ENCODE measurements around the gene MYO1D.
A peak's percentile ranks its signal among the peaks of the same experiment; 100 is the strongest.

The MYO1D gene

DNA sequence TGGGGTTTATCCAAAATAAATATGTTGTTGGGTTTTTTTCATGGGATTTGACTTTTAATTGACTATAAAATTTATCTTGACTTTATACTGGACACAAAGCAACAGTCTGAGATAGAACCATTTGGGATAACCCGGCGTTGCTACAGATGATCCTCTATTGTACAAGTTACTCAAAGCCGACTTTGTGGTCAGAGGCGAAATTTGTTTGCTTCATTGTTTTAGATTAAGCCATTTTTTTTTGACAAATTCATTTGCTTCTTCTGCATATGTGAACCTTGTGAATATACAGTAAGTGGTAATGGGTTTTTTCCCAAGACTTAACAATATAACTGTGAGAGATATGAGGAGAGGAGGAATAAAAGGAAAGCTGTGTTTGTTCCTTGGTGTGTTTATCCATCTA lies 11.8 kb downstream of the MYO1D start:
- TF ChIP-seq, protein P1, sequence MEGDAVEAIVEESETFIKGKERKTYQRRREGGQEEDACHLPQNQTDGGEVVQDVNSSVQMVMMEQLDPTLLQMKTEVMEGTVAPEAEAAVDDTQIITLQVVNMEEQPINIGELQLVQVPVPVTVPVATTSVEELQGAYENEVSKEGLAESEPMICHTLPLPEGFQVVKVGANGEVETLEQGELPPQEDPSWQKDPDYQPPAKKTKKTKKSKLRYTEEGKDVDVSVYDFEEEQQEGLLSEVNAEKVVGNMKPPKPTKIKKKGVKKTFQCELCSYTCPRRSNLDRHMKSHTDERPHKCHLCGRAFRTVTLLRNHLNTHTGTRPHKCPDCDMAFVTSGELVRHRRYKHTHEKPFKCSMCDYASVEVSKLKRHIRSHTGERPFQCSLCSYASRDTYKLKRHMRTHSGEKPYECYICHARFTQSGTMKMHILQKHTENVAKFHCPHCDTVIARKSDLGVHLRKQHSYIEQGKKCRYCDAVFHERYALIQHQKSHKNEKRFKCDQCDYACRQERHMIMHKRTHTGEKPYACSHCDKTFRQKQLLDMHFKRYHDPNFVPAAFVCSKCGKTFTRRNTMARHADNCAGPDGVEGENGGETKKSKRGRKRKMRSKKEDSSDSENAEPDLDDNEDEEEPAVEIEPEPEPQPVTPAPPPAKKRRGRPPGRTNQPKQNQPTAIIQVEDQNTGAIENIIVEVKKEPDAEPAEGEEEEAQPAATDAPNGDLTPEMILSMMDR (IDR thresholded peaks at IDR 0.05; ENCODE audit: extremely low read depth, insufficient read depth, missing control alignments): no peak
- DNase-seq (ENCODE audit: low spot score): no peak
- in situ Hi-C loops (cut with MboI; ENCODE audit: low pct_unique_long_range_greater_than_20kb, low sequenced_read_pairs, unreplicated experiment): no loop called here

DNA sequence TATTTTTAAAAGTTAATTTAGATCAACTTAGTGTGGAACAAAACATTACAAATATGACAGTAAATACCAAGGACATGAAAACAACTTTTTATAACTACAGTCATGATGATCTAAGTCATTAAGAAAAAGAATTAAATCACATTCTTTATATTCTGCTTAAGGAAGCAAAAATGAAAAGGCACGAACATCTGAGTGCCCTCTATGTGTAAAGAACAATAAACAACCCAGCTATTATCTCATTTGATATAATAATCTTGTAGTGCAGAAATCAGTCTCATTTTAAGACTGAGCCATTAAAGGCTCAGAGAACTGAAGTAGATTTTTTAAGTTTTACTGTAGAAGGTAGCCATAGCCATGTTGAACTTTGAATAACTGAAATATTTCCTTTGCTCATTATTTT lies 13.4 kb downstream of the MYO1D start:
- TF ChIP-seq, protein P1 (IDR thresholded peaks at IDR 0.05; ENCODE audit: extremely low read depth, insufficient read depth, missing control alignments): no peak
- no peak for DNase-seq (ENCODE audit: low spot score)
- in situ Hi-C loops (cut with MboI; ENCODE audit: low pct_unique_long_range_greater_than_20kb, low sequenced_read_pairs, unreplicated experiment): no loop called here

DNA sequence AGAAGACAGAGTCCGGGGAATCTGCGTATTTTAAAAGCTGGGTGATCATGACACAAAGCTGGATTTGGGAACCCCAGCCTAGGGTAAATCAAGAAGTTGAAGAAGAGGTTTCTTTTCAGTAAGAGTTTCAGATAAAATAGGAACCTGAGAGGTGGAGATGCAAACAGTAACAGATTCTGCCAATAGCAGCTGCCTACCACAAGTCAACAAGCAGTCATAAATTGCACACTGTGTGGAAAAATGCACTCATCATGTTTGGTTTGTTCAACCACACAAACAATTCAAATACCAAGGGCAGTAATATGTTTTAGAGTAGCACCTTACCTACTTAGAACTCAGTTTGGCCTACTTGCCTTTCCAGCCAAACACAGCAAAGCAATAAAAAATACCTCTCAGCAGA lies 14.0 kb downstream of the MYO1D start:
- TF ChIP-seq, protein P1 (IDR thresholded peaks at IDR 0.05; ENCODE audit: extremely low read depth, insufficient read depth, missing control alignments): no peak
- in situ Hi-C loops (cut with MboI; ENCODE audit: low pct_unique_long_range_greater_than_20kb, low sequenced_read_pairs, unreplicated experiment): no loop called here
- DNase-seq (ENCODE audit: low spot score): no peak

DNA sequence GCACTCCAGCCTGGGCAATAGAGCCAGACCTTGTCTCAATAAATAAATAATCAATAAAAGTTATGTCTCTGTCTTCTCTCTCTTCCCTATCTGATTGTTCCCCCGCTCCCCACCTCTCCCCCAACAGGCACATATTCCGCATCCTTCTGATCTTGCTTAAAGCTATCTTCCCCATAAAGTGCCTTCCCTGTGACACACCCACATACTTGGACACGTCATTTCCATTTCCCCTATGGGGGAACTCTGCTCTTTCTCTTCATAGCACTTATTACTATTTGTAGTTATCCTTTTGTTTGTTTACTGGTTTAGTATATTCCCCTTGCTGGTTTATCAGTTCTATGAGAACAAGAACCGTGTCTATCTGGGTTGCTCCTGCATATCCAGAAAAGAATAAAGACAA lies 14.9 kb downstream of the MYO1D start:
- in situ Hi-C loops (cut with MboI; ENCODE audit: low pct_unique_long_range_greater_than_20kb, low sequenced_read_pairs, unreplicated experiment): no loop called here
- TF ChIP-seq, protein P1 (IDR thresholded peaks at IDR 0.05; ENCODE audit: extremely low read depth, insufficient read depth, missing control alignments): no peak
- DNase-seq (ENCODE audit: low spot score): no peak

DNA sequence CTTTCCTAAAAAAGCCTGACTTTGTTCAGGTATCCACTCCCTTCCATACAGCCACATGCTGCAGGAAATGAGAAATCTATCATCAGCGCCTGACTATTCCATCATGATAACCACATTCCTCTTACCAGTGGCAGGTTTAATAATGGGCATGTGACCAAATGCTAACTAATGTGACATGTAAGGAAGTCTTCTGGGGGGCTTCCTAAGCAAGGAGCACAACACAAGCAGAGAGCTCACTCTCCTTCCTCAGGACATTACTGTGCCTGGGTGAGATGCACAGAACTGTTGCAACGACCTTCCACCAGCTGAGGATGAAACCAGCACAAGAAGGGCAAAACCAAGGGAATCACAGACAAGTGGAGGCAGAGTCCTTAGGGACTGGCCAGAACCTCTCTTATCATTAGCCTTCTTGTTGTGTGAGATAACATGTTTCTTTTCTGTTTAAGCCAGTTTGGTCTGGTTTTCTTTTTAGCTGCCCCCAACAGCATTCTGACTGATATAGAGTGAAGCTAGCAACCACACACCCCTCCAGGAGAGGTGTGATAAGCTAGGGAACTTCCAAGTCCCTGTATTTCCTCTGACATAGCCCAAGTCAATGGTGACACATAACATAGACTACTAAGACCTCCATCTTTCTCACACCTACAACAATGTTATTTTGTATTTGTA lies 16.9 kb downstream of the MYO1D start:
- TF ChIP-seq, protein P1 (IDR thresholded peaks at IDR 0.05; ENCODE audit: extremely low read depth, insufficient read depth, missing control alignments): no peak
- DNase-seq (ENCODE audit: low spot score): peak; percentile 47
- in situ Hi-C loops (cut with MboI; ENCODE audit: low pct_unique_long_range_greater_than_20kb, low sequenced_read_pairs, unreplicated experiment): no loop called here

DNA sequence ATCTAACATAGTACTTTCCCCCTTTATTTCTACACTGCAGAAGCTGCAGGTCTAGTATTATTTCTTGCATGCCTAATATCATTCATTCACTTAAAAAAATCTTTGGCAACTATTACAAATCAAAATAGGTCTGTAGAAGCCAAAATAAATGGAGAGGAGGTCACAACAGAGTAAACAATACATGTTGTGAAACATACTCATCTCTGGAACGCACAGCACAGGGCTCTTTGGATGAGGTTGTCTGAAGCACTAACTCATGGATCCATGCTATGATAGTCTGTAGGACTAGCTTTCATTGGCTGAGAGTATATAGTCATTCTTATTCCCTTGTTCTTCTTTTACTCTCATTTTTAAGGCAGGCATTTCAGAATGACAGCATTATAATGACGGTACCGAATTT lies 21.3 kb downstream of the MYO1D start:
- TF ChIP-seq, protein P1 (IDR thresholded peaks at IDR 0.05; ENCODE audit: extremely low read depth, insufficient read depth, missing control alignments): no peak
- DNase-seq (ENCODE audit: low spot score): no peak
- in situ Hi-C loops (cut with MboI; ENCODE audit: low pct_unique_long_range_greater_than_20kb, low sequenced_read_pairs, unreplicated experiment): no loop called here

Measured in GM13977 (cell line).